GM10266 (cell line): Measurements from ENCODE around the gene FIGNL1.

Source experiments
- DNase-seq: peaks from one replicate; pipeline ENCODE4 v3.0.0; 2012; ENCODE audit errors: extremely low spot score
- CTCF ChIP-seq: IDR thresholded peaks from 2 replicates; pipeline ENCODE4 v1.5.1; 2012; ENCODE audit warnings: mild to moderate bottlenecking, low read depth; ENCODE audit not compliant: control insufficient read depth, insufficient read depth; ENCODE audit errors: missing control alignments

FIGNL1 gene

GRCh38 chr7:50418526-50419290 lies 31.4 kb downstream of the FIGNL1 start:
- DNase-seq: no peak
- no peak for TF ChIP-seq CTCF

GRCh38 chr7:50418086-50418515 lies 32.0 kb downstream of the FIGNL1 start:
- DNase-seq: peak; percentile 67
- TF ChIP-seq CTCF: peak; percentile 97

GRCh38 chr7:50416527-50417182 lies 33.5 kb downstream of the FIGNL1 start:
- TF ChIP-seq CTCF: no peak
- peak; percentile 57 for DNase-seq

GRCh38 chr7:50415844-50416364 lies 34.2 kb downstream of the FIGNL1 start:
- no peak for TF ChIP-seq CTCF
- no peak for DNase-seq

GRCh38 chr7:50413561-50413960 lies 36.6 kb downstream of the FIGNL1 start:
- DNase-seq: no peak
- no peak for TF ChIP-seq CTCF

GRCh38 chr7:50412973-50413372 lies 37.2 kb downstream of the FIGNL1 start:
- TF ChIP-seq CTCF: no peak
- no peak for DNase-seq

GRCh38 chr7:50411332-50411731 lies 38.8 kb downstream of the FIGNL1 start:
- DNase-seq: peak; percentile 56
- TF ChIP-seq CTCF: no peak
